TTC549 (cell line): ENCODE data around the gene OR10P1.
A peak's percentile ranks its signal among the peaks of the same experiment; 100 is the strongest.
"Not testable (repeated sequence)": the region's sequence is repeated elsewhere in the genome, so short reads cannot be mapped to it uniquely, and the experiment has no call there.

ENCODE experiments used
- FAIRE-seq: peaks from 2 replicates; lab custom pipeline; 2012; peaks lifted over from hg19 to GRCh38; lab: Jason Lieb, UNC

Gene OR10P1, protein sequence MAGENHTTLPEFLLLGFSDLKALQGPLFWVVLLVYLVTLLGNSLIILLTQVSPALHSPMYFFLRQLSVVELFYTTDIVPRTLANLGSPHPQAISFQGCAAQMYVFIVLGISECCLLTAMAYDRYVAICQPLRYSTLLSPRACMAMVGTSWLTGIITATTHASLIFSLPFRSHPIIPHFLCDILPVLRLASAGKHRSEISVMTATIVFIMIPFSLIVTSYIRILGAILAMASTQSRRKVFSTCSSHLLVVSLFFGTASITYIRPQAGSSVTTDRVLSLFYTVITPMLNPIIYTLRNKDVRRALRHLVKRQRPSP

DNA sequence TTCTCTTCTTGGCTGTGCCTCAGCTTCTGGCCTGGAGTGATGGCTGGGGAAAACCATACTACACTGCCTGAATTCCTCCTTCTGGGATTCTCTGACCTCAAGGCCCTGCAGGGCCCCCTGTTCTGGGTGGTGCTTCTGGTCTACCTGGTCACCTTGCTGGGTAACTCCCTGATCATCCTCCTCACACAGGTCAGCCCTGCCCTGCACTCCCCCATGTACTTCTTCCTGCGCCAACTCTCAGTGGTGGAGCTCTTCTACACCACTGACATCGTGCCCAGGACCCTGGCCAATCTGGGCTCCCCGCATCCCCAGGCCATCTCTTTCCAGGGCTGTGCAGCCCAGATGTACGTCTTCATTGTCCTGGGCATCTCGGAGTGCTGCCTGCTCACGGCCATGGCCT is at the start of gene OR10P1:
OR10P1 (plus strand) TSS at position 40 of the 400 bp plus-strand sequence; CDS start at position 40, 0 bp downstream.
- no peak for FAIRE-seq

DNA sequence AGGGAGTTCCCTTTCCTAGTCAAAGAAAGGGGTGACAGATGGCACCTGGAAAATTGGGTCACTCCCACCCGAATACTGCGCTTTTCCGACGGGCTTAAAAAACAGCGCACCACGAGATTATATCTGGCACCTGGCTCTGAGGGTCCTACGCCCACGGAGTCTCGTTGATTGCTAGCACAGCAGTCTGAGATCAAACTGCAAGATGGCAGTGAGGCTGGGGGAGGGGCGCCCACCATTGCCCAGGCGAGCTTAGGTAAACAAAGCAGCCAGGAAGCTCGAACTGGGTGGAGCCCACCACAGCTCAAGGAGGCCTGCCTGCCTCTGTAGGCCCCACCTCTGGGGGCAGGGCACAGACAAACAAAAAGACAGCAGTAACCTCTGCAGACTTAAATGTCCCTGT is 46.5 kb upstream of the OR10P1 start:
- FAIRE-seq = not testable (repeated sequence)

DNA sequence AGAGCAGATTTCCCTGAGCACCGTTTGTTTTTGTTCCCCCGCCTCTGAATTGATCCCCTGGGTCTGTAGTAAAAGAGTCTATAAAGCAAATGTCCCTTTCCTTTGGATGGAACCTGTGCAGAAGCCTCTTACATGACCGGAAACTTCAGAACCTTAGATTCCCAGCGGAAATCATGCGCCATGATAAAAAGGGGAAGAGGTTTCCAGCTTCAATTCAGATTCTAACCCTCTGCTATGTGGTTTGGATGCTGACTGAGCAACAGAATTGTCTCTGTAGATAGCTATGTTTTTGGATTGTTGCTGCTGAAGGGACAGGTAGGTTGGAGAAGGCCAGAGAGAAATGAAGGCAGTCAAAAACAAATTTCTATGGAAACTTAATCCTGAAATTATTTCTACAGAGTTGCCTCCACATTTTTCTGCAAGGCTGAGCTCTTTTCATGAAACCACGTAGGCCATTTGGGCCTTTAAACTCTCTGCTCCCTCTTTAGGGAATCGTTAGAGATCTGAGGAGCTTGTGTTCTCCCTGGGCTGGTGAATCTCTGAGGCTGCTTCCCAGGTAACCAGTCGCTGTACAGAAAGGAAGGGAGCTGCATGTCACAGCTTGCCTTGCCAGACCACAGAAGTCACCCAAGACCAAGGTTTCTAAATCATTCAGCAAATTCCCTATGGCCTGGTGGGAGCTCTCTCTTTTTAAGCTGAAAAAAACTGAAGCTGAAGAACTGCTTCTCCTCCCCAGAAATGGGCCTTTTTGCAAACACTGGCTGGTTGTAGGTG is 28.7 kb upstream of the OR10P1 start:
- no peak for FAIRE-seq

DNA sequence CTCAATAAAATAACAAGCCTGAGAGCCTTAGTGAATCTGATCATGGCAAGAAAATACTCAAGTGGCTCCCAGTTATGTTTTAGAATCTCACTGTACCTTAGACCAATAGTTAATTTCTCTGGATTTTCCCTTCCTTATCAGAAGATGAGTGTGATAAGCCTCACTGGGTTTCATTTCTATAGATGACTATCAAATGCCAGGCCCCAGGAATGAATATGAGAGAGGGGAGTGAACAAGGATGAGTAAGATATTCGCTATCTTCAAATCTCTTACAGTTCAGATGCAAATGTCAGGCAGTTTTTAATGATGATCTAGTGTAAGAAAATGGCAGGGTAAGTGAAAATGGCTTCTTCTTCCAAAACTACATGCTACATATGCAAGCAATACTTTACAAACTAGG is 26.1 kb upstream of the OR10P1 start:
- FAIRE-seq = no peak

DNA sequence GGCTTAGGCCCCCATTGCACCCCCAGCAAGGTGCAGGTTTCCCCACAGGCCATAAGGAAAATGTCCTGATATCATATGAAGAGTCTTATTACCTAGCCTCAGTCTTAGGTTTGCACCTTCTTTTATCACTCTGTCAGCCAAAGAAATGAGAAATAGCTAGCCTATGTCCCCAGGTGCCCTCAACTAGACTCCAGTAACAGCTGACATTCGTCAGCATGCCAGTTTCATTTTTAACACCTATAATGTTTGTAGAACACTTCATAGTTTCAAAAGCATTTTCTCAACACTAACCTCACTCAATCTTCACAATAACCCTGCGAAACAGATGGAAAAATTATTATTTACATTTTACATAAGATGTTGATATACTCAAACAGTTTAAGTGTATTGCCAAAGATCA is 24.0 kb upstream of the OR10P1 start:
- FAIRE-seq = no peak

DNA sequence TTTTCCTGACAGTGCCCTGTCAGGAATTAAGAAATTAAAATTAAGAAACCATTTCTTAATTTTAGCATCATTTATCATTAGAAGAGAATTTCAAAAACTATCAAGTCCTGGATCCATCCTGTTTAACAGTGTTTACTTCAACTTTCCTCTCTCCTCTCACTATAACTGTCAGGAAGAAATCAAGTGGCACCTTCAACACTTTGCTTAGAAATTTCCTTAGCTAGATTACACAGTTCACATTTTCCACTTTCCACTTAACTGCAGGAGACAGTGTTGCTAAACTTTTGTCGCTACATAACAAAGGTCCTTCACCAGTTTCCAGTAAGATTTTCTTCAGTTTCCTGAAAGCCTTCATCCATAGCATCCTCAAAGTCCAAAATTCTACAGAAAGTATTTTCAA is 21.9 kb upstream of the OR10P1 start:
- no peak for FAIRE-seq

DNA sequence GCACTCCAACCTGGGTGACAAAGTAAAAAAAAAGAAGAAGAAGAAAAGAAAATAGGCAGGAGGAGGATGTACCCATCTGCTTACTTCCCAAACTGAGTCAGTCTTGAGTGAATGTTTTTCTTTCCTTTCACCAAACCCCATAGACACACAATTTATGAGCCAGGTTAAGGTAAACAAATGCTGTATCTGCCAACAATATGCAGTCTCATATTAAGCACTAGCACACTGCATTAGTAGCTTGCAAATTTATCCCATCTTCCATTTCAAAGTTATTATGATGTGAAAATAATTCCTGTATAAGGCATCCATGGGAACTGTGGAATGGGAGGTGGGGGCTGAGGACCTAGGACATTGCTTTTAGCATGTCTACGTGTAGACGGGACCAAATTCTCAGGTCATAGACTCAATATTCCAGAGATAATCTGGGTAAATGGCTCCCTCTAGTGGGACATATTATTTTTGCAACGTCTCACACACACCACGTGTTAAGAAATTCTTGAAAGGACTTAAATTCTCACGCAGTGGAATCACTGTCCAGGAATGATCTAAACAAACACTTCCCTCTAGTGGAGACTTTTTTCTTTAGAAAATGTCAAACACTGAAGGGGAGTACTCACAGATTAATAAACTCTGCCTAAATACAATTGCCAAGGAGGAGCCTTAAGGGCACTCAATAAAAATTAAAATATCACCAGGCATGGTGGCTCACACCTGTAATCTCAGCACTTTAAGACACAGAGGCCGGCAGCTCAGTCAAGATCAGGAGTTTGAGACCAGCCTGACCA is 17.1 kb upstream of the OR10P1 start:
- FAIRE-seq = peak; percentile 98

DNA sequence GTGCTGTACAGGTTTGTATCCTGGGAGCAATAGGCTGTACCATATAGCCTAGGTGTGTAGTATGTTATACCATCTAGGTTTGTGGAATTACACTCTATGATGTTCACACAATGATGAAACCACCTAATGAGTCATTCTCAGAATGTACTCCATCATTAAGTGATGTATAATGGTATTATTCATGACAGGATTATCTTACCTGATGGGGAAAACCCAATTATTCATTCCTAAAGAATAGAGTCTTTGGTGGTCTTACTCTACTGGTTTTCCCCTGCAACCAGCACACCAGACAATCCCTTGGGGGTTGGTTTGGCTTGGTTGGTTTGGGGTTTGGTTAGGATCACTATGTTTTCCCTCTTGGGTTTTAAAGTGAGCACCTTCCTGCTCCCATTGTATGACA is 12.6 kb upstream of the OR10P1 start:
- FAIRE-seq = no peak

DNA sequence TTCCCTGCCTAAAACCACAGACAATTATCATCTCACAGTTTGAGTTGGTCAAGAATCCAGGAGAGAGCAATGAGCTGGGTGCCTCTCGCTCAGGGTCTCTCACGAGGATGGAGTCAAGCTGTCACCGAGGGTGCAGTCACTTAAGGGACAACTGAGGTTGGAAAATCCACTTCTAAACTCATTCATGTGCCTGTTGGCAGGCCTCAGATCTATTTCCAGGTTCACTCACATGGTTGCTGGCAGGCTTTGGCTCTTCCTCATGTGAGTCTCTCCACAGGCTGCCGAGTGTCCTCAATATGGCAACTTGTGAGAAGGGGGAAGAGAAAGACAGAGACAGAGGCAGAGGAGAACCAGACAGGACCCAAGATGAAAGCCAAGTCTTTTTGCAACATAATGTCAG is 10.5 kb upstream of the OR10P1 start:
- no peak for FAIRE-seq

DNA sequence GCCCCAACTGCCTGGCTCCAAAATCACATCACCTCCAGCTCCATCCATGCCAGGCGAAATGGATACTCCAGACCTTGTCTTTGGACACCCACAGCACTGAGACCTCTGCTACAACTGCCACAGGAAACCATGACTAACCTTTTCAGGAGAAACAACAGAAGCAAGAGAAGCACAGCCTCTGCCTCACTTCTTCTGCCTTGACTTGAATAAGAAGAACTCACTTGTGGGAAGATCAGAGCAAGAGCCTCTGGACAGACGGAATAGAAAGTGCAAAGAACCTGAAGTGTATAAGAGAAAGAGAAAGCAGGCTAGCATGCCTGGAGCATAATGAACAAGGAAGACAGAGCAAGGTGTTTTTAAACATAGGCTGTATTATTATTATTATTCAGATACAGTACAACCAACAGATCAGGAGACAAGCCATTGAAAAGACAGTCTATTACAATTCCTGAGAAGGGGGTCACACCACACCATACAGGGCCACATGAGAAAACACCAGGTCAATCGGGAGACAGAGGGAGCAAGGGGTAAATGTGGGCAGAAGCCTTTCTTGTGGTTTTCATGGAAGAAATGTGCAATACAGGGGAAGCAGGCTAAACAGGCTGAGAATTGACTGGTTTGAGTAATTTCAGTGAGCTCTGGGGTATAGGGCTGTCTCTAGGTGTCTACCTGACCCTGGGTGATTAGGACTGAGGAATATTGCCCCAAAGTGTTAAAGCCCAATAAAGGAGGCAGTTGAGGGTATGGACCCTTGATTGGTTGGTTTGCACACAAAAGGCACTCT is 7.4 kb upstream of the OR10P1 start:
- no peak for FAIRE-seq

DNA sequence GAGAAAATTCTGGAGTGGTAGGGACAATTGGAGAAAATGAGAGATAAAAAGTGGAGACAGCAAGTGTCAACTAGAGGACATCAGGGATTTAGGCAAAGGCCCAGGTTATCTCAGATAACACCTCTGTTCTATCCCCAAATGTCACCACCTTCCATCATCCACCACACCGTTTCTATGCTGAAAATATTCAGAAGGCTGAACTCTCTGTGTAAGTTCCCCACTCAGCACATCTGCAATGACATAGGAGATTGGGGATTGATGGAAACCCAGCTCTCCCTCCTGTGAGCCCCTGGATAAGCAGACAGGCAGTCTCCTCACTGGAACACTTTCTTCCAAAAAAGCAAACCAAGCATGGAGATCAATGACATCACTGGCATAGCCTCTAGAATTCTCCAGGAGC is 5.6 kb upstream of the OR10P1 start:
- FAIRE-seq = no peak

DNA sequence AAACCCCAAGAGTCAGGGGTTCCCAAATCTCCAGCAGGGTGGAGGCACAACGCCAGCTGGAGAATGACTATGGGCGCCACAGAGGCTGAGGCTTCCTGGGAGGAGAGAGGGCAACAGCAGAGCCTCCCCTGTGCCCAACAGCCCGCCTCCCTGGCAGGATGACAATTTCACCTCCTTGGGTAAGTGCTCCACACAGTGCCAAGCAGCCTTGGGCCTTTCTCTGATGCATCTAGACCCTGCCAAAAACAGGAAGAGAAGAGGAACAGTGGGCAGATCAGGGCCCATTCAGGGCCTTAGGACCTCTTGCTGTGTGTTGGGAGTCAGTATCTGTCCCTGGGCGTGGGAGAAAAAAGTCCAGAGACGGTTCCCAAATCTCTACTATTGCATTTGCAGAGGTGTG is 5.0 kb upstream of the OR10P1 start:
- no peak for FAIRE-seq

DNA sequence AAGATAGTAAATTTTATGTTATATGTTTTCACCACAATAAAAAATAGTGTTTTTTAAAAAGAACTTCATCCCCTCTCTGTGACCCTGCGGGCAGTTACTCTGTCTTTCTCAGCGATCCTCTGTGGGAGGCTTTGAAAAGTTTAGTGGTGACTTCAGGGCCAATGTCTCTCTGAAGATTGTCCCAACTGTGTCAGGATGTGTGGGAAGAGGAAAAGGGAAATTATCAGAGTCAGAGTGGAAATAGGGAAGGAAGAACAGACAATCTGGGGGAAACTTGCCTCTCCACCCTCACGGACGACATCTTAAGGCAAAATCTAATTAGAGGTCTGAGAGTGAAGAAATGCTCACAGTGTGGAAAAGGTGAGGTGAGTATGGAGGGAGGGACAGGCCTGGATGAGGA is 3.5 kb upstream of the OR10P1 start:
- no peak for FAIRE-seq

DNA sequence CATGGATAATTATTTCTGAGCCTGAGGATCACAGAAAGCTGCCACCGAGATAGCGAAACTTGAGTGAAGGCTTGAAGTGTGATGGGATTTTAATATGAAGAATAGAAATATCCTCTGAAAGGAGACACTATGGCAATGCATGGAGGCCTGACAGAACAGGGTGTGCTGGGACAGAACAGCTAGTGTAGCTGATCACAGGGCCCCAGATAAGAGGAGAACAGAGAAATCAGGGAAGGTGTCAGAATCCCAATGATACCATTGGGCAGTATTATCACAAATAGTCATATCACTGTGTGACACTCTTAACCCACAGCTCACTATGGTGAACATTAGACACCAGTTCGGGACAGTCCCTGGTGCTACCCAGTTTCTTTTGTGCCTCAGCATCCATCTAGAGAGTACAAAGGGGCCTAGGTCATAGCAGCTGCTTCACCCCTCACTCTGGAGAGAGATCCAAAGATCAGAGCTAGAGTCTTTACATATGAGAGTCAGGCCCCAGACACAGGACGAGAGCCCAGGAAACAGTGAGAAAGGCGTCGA is 506 bp upstream of the OR10P1 start:
- no peak for FAIRE-seq

DNA sequence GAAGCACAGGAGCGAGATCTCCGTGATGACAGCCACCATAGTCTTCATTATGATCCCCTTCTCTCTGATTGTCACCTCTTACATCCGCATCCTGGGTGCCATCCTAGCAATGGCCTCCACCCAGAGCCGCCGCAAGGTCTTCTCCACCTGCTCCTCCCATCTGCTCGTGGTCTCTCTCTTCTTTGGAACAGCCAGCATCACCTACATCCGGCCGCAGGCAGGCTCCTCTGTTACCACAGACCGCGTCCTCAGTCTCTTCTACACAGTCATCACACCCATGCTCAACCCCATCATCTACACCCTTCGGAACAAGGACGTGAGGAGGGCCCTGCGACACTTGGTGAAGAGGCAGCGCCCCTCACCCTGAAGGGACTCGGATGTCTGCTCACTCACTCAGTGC is 775 bp downstream of the OR10P1 start:
- FAIRE-seq = no peak

DNA sequence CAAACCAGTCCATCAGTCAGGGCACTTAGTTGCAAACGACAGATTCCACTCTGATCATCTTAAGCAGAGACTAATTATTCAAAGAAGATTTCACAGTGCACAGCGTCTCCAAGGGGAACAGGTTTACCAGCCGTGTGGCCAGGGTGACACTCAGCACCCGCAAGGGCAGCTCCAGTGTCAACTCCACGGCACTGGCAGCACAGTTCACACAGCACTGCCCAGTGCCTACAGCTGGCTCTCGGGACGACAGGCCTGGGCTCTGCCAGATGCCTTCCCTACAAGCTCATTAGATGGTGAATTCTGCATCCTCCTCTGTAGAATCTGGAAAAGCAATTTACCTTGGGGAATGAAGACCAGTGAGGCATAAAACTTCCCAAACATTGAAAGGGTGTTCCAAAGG is 4.9 kb downstream of the OR10P1 start:
- no peak for FAIRE-seq

DNA sequence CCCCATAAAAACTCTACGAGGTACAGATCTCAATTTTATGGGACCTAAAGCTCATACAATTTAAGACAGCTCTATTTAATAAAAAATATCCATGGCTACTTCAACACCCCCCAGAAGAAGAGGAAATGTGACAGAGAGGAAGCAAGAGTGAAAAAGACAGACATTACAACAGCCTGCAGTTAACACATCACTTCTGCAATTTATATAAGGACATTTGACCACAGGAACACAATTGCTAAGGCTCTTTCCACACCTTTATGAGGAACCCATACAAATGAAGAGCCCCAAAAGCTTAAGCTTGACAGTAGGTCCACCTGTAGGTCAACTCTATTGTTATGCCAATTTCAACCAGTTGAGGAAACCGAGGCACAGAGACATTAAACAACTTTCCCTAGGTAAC is 5.6 kb downstream of the OR10P1 start:
- FAIRE-seq = no peak

DNA sequence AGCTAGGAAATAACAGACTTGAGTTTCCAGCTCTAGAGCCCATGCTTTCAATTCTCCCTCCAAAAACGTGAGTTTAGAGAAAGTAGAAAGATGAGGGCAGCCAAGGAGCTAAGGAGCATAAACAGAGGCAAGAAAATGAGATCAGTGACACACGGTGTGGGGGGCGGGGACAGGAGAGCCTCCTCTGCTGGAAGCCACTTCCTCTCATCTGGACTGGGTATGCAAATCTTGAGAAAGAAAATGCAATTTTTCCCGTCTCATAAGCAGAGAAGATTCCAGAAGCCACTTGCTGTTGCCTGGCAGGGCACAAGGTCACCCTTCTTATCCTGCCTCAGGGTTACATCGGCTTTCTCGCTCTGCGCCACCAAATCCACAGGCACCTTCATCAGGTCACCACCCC is 6.0 kb downstream of the OR10P1 start:
- no peak for FAIRE-seq

DNA sequence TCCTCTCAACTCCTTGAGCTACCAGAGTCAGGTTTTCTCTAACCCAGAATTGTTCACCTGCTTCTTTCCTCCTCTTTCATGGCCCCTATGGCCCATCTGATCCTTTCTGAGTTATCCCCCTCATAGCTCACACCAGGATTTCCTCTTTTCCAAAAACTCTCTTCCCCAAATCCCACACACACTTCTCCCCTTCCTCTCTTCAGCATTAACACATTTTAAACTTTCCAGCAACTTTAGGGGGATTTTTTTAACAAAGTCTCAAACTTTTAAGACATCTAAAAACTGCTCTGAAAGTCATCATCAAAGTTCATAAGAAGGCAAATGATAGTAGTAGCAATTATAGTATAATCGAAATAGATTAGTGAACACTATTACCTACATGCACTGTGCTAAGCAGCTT is 7.9 kb downstream of the OR10P1 start:
- no peak for FAIRE-seq

DNA sequence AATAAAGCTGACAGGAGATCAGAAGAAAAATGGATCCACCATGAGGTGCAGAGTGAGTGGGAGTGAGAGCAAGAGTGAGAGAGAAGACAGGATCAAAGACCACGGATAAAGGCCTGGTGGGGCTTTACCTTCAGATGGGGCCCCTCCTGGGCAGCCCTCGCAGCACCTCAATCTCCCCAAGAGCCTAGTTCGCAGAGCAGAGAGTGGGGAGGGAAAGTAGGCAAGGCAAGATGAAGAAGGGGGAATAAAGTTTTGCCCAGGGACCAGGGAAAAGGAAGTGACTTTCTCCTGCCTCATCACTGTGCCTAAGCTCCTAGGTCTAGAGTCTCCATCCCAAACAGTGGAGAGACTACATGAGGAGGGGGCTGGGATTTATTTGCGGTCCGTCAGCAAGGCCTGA is 10.3 kb downstream of the OR10P1 start:
- no peak for FAIRE-seq

DNA sequence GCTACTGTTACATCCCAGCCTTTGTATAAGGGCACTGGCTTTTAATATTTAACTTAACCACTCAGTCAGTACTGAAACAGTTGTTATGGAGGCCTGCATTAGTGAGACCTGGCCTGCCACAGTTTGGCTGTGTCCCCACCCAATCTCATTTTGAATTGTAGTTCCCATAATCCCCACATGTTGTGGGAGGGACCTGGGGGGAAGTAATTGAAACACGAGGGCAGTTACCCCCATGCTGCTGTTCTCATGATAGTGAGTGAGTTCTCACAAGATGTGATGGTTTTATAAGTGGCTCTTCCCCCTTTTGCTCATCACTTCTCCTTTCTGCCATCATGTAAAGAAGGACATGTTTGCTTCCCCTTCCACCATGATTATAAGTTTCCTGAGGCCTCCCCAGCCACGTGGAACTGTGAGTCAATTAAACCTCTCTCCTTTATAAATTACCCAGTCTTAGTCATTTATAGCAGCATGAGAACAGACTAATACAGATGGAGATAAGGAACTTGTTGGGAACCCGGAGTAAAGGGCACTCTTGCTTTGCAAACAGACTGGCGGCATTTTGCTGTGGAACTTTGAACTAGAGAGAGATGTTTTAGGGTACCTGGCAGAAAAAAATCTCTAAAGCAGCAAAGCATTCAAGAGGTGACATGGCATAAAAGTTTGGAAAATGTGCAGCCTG is 14.1 kb downstream of the OR10P1 start:
- FAIRE-seq = not testable (repeated sequence)

DNA sequence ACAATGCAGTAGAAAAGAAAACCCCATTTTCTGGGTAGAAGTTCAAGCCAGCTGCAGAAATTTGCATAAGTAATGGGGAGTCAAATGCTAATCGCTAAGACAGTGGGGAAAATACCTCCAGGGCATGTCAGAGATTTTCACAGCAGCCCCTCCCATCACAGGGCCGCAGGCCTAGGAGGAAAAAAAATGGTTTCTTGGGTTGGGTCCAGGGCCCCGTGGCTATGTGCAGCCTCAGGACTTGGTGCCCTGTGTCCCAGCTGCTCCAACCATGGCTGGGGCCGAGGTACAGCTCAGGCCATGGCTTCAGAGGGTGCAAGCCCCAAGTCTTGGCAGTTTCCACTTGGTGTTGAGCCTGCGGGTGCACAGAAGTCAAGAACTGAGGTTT is 14.6 kb downstream of the OR10P1 start:
- FAIRE-seq = no peak
